Bone marrow (tissue), 2 donors: ENCODE results near the gene FLRT2.

ENCODE experiments used
- DNase-seq, 2 donors: peaks; one replicate each; lab custom pipeline; 2025; lab: John Stamatoyannopoulos, UW

Gene FLRT2

GRCh38 chr14:85660243-85660922, 130.4 kb downstream of the FLRT2 start:
- no peak for DNase-seq

GRCh38 chr14:85662096-85662495, 132.2 kb downstream of the FLRT2 start:
- DNase-seq: no peak

GRCh38 chr14:85663256-85663655, 133.3 kb downstream of the FLRT2 start:
- DNase-seq: no peak

GRCh38 chr14:85663667-85664066, 133.7 kb downstream of the FLRT2 start:
- DNase-seq: no peak

GRCh38 chr14:85675957-85676356, 146.0 kb downstream of the FLRT2 start:
- no peak for DNase-seq

GRCh38 chr14:85686908-85687307, 157.0 kb downstream of the FLRT2 start:
- no peak for DNase-seq

- DNase-seq: no peak
Observed at GRCh38 chr14:85687456-85687855, 157.5 kb downstream of the FLRT2 start.

GRCh38 chr14:85688006-85688405, 158.1 kb downstream of the FLRT2 start:
- no peak for DNase-seq

- DNase-seq: no peak
Observed at GRCh38 chr14:85695300-85695699, 165.4 kb downstream of the FLRT2 start.

GRCh38 chr14:85701116-85701515, 171.2 kb downstream of the FLRT2 start:
- no peak for DNase-seq

- DNase-seq: no peak
Observed at GRCh38 chr14:85701763-85702162, 171.8 kb downstream of the FLRT2 start.

GRCh38 chr14:85702191-85702590, 172.2 kb downstream of the FLRT2 start:
- no peak for DNase-seq

GRCh38 chr14:85702997-85703396, 173.1 kb downstream of the FLRT2 start:
- DNase-seq: no peak
